Ovary (tissue), 3 donors: ENCODE results near the gene YTHDF1.

Experiments used
- EP300 ChIP-seq: sonication (generic); formaldehyde crosslinking; IDR thresholded peaks from one replicate; pipeline ENCODE4 v1.6.1; 2017; ENCODE audit warnings: antibody characterized with exemption
- POLR2A ChIP-seq: fragments of 450-650 bp; IDR thresholded peaks from one replicate; pipeline ENCODE4 v1.6.1; 2017; ENCODE audit warnings: antibody characterized with exemption, mild to moderate bottlenecking, moderate library complexity
- TF ChIP-seq, protein P1 (sequence below), 3 donors: fragments of 450-650 bp in 2 of 3; fragments of 200-600 bp in 1 of 3; IDR thresholded peaks; one replicate each; pipeline versions ENCODE4 v1.5.1 to v1.8.0; 2016 to 2022; ENCODE audit warnings: antibody characterized with exemption in 3 of 3, mild to moderate bottlenecking in 1 of 3
- donor health status: DM: no; HTN: no; CAD: no.

DNA sequence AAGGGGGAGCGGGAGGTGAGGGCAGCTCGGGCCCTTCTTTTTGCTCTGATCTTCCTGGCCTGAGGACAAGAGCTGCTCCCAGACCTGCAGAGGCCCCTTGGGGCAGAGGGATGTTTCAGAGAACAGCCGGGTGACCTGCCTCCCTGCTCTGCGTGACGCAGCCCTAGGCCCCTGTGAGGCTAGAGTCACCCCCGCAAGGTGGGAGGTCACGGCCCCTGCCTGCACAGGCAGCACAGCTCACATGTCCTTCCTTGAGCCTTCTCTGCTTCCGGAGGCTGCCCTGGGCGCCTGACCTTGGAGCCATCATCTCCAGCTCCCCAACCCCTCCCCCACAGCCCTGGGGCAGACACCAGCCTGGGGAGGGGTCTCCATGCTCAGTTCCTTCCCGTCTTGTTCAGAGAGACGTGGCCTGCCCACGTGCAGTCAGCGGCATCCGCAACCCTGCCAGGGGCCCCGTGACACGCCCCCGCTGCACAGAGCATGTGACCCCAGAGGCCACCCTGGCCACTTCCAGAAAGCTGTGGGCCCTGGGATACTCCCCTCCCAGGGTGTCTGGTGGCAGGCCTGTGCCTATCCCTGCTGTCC is 19.6 kb upstream of the YTHDF1 start, which contains the start of gene BIRC7:
- TF ChIP-seq POLR2A (no peak), EP300 (no peak)
- TF ChIP-seq, protein P1, sequence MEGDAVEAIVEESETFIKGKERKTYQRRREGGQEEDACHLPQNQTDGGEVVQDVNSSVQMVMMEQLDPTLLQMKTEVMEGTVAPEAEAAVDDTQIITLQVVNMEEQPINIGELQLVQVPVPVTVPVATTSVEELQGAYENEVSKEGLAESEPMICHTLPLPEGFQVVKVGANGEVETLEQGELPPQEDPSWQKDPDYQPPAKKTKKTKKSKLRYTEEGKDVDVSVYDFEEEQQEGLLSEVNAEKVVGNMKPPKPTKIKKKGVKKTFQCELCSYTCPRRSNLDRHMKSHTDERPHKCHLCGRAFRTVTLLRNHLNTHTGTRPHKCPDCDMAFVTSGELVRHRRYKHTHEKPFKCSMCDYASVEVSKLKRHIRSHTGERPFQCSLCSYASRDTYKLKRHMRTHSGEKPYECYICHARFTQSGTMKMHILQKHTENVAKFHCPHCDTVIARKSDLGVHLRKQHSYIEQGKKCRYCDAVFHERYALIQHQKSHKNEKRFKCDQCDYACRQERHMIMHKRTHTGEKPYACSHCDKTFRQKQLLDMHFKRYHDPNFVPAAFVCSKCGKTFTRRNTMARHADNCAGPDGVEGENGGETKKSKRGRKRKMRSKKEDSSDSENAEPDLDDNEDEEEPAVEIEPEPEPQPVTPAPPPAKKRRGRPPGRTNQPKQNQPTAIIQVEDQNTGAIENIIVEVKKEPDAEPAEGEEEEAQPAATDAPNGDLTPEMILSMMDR (IDR thresholded peaks at IDR 0.05): no peak
